NCI-H82 treated with DMSO at 0.1 percent for 48 hours (cell line): ENCODE results near the gene STOML3.
"Not testable (repeated sequence)": the region's sequence is repeated elsewhere in the genome, so short reads cannot be mapped to it uniquely, and the experiment has no call there.

Experiments
- DNase-seq: peaks from one replicate; lab custom pipeline; 2025; ENCODE audit not compliant: unreplicated experiment; lab: John Stamatoyannopoulos, UW

STOML3 gene, protein sequence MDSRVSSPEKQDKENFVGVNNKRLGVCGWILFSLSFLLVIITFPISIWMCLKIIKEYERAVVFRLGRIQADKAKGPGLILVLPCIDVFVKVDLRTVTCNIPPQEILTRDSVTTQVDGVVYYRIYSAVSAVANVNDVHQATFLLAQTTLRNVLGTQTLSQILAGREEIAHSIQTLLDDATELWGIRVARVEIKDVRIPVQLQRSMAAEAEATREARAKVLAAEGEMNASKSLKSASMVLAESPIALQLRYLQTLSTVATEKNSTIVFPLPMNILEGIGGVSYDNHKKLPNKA

DNA sequence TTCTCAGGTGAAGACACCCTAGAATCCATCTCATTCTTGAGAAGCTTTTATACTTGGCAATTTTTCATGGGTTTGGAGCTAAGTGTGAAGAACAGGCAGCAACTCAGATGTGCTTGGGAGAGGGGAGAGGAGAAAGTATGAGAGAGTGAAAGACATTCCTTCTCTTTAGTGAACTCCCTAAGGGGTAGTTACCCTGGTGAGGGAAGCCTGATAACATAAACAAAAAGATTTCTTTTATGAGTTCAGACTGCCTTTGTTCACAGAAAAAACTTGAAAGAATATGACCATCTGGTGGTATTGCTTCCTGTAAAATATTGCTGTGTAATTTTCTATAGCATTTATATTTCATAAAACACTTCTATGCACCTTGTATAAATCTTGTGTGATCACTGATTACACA lies at the start of gene STOML3:
STOML3 (minus strand) TSS at position 139 of the 400 bp plus-strand sequence; CDS start at position 29, 110 bp downstream.
- no peak for DNase-seq

DNA sequence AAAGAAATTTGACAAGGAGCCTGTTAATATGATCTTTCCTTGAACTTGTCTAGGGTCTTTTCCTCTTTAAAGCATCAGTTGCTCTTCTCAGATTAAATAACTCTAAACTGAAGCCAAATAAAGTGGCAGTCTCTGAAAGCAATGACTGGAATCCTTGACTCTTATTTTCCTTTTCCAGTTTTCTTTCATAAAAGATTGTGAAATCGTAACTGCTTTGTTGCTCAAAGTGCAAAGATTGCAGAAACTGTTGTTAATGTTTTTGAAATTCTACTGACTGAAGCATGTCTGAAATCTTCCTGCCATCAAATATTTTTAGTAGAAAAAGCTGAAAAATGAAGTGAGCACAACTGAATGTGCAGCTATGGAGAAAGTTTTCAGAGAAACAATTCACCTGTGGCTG lies 49.6 kb upstream of the STOML3 start:
- no peak for DNase-seq

DNA sequence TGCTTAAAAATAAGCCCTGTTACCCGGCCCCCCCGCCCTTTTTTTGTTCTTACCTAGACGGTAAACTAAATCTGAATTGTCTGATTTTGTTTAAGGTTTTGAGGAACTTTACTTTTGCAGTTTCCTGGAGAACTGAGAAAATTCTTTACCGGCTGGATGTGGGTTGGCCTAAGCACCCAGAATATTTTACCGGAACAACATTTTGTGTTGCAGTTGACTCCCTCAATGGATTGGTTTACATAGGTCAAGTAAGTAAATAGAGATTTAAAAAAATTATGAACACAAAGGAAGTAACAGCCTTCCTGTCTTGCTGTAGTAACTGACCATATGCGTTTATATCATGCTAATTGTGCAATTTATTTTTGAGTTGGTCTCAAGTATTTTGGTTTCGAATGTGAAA lies 48.4 kb upstream of the STOML3 start:
- no peak for DNase-seq

DNA sequence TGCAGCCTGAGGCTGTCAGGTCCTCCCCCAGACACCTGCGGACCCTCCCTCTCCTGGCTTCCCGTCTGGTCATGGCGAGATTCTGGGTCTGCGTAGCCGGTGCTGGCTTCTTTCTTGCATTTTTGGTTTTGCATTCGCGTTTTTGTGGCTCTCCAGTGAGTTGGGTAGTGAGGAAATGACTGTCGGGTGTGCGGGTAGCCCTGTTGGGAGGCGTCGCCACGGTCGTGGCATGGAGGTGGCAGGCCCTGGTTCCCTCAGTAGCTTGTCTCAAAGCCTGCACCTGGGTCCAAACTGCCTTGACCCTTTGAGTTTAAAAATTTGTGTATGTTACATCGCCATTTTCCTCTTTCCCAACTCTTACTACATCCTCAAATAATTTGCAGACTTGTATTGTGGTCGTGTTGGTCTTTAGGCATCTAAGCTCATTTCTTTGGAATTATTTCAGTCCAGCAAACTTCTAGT lies 48.0 kb upstream of the STOML3 start:
- peak; percentile 60 for DNase-seq

DNA sequence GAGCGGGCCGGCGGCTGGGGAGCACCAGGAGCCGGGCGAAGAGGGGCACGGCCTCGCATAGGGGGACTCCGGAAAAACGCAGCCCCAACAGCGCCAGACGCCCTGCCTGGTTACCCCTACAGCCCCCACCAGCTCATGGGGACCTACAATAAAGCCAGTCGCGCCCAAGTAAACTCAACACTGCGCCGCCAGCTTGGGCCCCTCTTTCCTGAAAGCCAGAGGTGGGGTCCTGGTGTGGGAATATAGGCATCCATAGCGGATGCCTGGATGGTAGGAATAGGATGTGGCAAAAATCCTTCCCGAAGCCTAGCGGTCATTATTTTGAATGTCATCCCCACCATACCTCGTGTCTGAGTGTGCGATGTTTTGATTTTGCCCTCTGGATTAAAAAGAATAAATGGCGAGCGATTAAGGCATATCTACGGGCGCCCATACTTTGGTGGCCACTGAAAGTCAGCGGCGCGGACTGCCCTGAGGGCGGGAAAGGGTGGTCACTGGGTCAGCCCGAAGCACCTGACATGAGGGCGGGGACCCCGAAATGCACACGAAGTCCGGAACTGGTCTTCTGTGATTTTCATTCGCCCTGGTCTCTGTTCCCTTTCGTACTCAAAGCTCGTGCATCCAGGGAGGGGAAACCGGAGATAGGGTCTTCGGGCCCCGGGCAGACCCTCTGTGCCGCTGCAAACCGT lies 47.4 kb upstream of the STOML3 start, which contains the start of the genes NHLRC3 and PROSER1:
NHLRC3 (plus strand) TSS at position 577 of the 689 bp plus-strand sequence. CDS start 184 bp downstream, outside the sequence.
PROSER1 (minus strand) TSS at position 210 of the 689 bp plus-strand sequence. CDS start 847 bp downstream, outside the sequence.
- DNase-seq: peak; percentile 93

DNA sequence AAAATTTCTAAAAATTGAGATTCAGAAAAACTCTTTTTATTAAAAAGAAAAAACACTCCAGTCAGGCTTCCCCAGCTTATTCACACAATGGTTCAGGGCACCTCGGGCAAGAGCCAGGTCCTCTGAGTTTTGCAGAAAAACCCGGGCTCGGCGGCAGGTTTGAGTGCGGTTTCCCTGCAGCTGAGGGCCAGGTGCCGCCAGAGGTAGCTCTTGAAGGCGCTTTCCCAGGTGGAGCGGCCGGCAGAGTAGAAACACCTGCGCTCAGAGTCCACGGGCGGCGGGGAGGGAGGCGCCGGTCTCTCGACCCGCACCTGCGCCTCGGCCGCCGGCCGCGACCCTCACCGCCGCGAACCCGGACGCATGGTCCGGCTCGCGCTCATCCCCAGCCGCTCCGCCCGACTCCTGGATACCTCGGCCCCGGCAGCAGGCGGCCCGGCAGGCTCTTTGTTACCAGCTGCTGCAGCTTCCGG lies 46.8 kb upstream of the STOML3 start:
- no peak for DNase-seq

DNA sequence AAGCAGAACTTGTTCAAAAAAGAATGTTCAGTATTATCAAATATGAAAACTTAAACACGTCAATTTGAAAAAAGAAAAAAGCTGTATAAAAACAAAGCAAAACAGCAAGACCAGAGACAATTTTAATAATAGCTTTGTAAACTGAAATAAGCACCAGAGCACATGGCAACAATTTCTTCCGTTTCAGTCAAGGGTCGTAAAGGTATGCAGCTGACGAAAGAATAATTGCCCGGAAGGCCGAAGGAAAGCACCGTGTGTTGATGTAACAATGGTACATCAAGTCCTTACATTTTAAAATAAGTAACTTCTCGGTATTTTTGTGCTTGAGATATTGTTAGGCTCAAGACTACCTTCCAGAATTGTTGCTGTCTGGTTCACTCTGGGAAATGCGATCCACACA lies 45.6 kb upstream of the STOML3 start:
- DNase-seq: peak; percentile 39

DNA sequence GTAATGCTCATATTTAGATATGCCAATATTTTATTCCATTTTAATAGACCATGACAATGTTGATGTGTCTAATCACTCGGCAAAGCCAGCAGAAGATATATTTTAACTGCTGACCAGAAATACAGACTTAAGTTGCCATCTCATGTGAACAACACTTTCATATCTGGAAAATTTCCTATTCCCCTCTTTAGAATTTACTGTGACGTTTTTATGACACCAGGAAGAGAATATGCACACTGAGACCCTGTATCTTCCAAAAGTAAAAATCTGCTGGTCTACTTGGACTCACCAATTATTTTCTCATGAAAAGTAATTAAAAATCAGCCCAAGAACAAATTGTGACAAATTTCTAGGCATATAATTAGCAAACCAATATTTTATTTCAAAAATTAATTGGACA lies 45.2 kb upstream of the STOML3 start:
- no peak for DNase-seq

DNA sequence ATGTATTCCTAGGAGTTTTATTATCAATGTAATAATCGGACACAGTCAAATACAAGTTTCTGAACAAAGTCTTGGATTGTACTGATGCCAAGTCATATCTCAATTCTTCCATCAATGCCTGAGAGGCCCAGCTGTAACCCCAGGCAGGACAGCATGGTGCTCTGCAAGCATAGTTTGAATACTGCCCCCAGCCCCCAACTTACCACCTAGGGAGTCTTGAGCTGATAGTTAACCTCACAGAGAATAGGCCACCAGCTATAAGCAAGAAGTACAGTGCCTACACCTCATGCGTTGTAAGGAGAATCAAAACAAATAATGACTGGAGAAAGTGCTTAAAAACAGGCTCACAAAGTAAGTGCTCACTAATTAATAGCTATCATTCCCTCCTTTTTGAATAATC lies 44.6 kb upstream of the STOML3 start:
- DNase-seq: peak; percentile 20

DNA sequence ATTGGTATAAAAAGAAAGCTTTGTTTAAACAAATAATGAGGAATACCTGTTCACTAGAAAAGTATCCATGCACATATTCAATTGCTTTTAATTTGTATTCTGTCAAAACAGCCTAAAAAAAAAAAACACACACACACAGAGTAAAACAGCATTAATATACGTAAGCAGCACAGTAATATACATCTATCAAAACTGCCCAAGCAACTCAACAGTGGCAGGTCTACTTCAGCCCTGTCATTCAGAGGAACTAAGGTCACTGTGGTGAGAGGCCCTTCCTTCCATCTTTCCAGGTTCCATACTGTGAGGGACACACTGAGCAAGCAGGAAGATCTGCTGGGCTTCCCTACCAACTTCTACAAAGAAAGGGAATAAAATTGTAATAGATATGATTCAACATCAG lies 43.5 kb upstream of the STOML3 start:
- DNase-seq: no peak

DNA sequence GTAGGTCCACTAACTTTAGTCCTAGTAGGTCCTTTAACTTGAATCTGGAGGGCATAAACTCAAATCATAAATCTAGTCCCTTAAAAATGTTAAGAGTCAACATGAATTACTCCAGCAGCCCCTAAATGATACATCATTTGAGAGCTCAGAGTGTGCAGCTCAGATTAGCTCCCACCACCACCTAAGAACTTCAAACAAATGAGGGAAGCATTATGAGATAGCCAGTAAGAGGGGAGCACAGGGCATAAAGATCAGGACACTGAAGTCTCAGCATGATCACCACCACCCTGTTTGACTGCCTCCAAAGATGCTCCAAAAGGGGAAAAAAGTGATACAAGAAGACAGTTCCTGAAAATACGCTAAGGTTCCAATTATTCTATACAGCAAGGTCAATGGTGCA lies 41.5 kb upstream of the STOML3 start:
- DNase-seq: no peak

DNA sequence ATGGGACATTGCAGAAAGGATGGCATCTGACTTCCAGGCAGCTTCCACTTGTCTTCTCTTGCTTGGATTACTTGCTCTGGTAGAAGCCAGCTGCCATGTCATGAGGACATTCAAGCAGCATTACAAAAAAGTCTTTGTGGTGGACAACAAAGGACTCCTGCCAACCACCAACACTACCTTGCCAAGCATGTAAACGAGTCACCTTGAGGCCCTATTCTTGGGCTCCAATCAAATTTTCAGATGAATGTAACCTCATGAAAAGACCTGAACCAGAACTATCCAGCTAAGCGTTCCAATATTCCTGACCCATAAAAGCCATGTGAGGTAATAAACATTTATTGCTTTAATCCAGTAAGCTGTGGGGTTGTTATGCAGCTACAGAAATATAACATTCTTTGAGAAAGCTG lies 34.8 kb upstream of the STOML3 start:
- no peak for DNase-seq

DNA sequence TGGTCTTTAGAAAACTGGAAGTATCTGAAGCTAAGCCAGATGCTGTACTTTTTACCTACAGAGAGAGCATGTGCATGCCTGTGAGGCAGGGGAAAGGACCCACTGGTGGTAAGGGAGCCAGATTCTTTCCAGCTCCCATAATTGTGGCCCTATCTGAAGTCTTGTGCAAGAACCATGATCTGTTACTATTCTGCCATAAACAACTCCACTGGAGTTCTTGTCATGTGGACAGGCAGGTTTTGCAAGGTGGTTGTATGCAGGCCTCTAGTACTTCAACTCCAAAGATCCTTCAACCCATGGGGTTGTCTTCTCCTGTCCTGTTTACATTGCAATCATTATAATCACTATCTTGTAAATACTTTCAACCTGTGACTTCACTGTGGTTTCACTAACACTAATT lies 33.1 kb upstream of the STOML3 start:
- DNase-seq: no peak

DNA sequence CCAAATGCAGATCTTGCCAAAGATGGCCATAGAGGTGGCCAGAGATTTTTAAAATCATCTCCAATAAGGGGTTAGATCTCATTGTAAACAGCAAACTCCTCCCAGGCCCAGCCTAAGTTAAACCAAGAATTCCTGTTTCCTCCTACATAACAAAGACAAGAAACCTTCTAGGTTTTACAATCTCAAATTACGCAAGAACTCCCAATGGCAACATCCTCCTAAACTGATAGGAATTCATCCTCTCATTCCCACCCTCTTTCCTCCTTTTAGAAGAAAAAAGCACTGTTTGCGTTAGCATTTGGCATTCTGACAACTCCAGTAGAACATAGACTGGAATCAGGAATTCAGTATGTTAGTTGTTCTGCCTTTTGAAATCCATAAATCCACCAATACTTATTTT lies 32.7 kb upstream of the STOML3 start:
- DNase-seq: no peak

DNA sequence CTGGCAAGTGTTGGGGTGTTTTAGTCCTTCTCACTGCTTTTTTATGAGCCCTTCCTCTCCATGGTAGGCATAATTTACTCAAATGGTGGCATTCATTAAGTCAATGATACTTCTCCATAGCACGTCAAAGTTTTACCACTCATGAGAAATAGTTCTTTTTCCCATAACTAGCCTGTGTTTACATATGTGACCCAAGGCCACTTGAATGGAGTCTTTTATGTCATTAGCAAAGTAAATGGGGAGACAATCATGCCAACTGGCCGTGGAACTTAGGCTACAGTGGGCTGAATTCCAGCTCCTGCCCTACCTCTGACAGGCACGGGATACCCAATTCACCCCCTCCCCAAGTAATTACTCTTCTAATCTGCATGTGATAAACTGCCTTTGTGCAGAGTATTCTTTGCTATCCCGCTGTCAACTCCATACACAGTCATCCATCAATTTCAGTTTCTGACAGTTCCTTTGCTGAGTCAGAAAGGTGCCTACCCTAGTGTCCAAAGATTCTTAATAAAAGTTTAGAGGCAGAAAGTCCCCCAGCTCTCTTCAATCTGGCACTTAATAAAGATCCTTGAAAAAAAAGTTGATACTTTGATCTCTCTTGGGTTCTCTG lies 30.3 kb upstream of the STOML3 start:
- no peak for DNase-seq

DNA sequence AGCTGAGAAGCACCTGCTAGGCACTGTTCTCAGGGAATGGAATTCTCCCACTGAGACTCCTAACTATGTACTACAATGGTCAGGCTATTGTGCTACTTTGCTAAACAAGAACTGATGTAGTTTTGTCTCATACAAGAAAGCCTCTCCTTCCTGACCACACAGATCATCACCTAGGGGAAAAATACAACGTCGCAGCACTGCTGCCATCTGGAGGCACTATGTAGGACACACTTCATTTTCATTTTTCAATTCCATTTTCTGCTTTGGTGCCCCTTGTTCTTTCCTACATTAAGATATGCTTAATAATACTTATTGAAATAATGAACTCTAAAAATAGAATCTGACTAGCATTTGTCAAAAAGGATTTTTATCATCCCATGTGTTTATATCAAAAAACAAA lies 26.2 kb upstream of the STOML3 start:
- DNase-seq: no peak

DNA sequence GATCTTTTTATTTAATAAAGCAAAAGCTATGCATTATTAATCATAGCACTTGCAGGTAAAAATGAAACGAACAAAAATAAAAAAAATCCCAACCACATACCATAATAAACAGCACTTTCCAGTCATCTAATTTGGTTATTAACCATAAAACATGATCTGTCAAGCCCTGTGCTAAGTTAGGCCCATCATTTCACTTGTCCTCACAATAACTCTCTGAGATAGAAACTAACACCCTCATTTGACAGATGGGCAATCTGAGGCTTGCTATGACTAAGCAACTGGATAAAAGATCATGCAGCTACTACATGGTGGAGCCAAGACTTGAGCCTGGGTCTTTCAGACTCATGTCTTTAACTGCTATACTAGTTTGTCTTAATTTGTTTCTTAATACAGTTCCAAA lies 25.5 kb upstream of the STOML3 start:
- DNase-seq: no peak

DNA sequence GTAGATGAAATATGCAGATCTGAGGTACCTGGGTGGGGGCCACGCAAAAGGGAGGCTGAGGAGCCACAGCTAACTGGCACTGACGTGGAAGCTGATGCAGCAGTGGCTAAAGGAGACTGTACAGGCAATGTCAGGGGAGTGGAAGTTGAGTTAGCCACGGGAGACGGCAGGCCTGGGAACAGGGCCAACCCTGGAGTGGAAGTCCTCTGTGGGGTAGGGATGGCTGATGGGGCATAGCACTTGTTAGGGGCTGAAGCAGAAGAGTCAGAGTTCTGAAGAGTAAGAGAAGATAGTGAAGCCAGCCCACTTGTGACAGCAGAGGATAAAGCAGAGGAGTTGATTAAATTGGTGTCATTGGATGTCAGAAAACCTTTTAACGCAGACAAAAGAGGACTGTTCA lies 22.8 kb upstream of the STOML3 start:
- no peak for DNase-seq

DNA sequence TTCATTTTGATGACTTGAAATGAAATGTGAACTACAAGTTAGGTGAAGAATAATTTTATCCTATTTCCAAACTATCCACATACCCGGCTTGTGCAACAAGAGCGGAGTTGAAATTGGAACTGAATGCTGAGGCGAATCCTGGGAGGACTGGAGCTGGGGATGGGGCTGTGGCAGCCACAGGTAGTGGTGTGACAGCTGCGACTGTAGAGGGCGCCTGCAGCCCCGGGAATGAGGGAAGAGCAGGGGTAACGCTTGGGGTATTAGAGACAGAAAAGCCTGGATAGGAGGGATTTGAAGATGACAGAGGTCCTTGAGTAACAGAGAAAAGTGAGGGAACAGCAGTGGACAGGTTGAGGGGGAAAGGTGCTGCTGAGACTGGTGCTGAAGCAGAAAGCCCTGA lies 22.0 kb upstream of the STOML3 start:
- no peak for DNase-seq

DNA sequence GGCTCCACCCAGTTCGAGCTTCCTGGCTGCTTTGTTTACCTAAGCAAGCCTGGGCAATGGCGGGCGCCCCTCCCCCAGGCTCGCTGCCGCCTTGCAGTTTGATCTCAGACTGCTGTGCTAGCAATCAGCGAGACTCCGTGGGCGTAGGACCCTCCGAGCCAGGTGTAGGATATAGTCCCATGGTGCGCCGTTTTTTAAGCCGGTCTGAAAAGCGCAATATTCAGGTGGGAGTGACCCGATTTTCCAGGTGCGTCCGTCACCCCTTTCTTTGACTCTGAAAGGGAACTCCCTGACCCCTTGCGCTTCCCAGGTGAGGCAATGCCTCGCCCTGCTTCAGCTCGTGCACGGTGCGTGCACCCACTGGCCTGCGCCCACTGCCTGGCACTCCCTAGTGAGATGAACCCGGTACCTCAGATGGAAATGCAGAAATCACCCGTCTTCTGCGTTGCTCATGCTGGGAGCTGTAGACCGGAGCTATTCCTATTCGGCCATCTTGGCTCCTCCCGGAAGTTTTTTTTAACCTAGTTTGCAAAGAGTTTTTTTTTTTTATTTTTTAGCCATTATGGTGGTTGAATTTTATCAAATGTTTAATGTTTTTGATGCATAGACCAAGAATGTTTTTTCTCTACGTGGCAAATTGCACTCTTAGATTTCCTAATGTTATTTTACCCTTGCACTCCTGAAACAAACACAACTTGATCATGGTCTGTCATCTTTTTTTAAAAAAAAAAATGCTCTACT lies 15.9 kb upstream of the STOML3 start:
- not testable (repeated sequence) for DNase-seq

DNA sequence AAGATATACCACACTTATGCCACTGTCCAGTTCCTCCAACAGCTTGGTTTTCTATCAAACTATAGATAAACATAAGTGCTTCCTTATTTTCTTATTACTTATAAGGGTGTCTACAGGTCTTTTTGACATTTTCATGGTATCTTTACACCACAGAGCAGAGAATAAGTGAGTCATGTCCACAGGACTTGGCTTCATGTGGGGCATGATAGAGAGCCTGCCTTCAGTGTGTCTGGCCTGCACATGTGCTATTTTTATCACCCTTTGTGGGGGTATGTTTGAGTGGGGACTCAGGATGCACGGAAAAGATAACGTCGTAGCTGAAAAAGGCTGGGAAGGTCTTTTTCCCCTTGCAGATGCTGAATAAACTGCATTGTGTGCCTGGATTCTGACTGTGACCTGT lies 8.1 kb upstream of the STOML3 start:
- DNase-seq: no peak
